H9 (cell line): ENCODE results near the gene SNX5. TPM values are rescaled to one million over a fixed set of nuclear protein-coding genes. Genes with fewer than 3 reads are reported as not detected.

ENCODE experiments used
- DNase-seq: peaks from one replicate; pipeline ENCODE4 v3.0.0-alpha.2; 2017
- H2AFZ ChIP-seq: one replicate; pipeline ENCODE4 v1.6.1; 2013; ENCODE audit warnings: mild to moderate bottlenecking, low read length, control low read depth, moderate library complexity
- H2AK5ac ChIP-seq: 2 replicates; pipeline ENCODE4 v1.6.1; 2013; ENCODE audit warnings: low read length, control low read depth, mixed read lengths; ENCODE audit not compliant: insufficient read length
- H2BK120ac ChIP-seq: one replicate; pipeline ENCODE4 v1.6.1; 2013; ENCODE audit warnings: low read depth, mild to moderate bottlenecking, low read length, control low read depth, inconsistent platforms; ENCODE audit not compliant: poor library complexity, severe bottlenecking
- H2BK12ac ChIP-seq: 2 replicates; pipeline ENCODE4 v1.6.1; 2013; ENCODE audit warnings: low read length, control low read depth, mixed read lengths, low read depth; ENCODE audit not compliant: insufficient read length
- H2BK15ac ChIP-seq: 2 replicates; pipeline ENCODE4 v1.6.1; 2013; ENCODE audit warnings: low read depth, low read length, control low read depth
- H2BK20ac ChIP-seq: one replicate; pipeline ENCODE4 v1.6.1; 2013; ENCODE audit warnings: low read depth, mild to moderate bottlenecking, low read length, control low read depth, inconsistent platforms; ENCODE audit not compliant: poor library complexity, severe bottlenecking
- H2BK5ac ChIP-seq: 2 replicates; pipeline ENCODE4 v1.6.1; 2013; ENCODE audit warnings: low read length, control low read depth, mixed read lengths; ENCODE audit not compliant: insufficient read length
- H3K14ac ChIP-seq: 2 replicates; pipeline ENCODE4 v1.6.1; 2013; ENCODE audit warnings: low read length, control low read depth; ENCODE audit not compliant: insufficient read depth
- H3K18ac ChIP-seq: 2 replicates; pipeline ENCODE4 v1.6.1; 2013; ENCODE audit warnings: low read depth, mild to moderate bottlenecking, mixed read lengths, low read length, control low read depth; ENCODE audit not compliant: insufficient read length
- H3K23ac ChIP-seq: 2 replicates; pipeline ENCODE4 v1.6.1; 2013; ENCODE audit warnings: low read length, control low read depth, mixed read lengths, low read depth; ENCODE audit not compliant: insufficient read length
- H3K23me2 ChIP-seq: 2 replicates; pipeline ENCODE4 v1.6.1; 2013; ENCODE audit warnings: low read depth, mild to moderate bottlenecking, mixed read lengths, low read length, control low read depth; ENCODE audit not compliant: insufficient read length, poor library complexity, severe bottlenecking
- H3K27ac ChIP-seq: 2 replicates; pipeline ENCODE4 v1.5.1; 2013; ENCODE audit warnings: low read length, control low read depth, mixed read lengths, low read depth; ENCODE audit not compliant: insufficient read length
- H3K27me3 ChIP-seq: 2 replicates; pipeline ENCODE4 v1.6.1; 2013; ENCODE audit warnings: low read length, control low read depth, inconsistent platforms; ENCODE audit not compliant: insufficient read depth
- H3K4ac ChIP-seq: 2 replicates; pipeline ENCODE4 v1.6.1; 2013; ENCODE audit warnings: low read depth, mild to moderate bottlenecking, control low read depth, inconsistent platforms, low read length, moderate library complexity
- H3K4me1 ChIP-seq: 2 replicates; pipeline ENCODE4 v1.6.1; 2013; ENCODE audit warnings: low read length, control low read depth, inconsistent platforms; ENCODE audit not compliant: insufficient read depth
- H3K4me2 ChIP-seq: 2 replicates; pipeline ENCODE4 v1.6.1; 2013; ENCODE audit warnings: low read length, control low read depth, mixed read lengths; ENCODE audit not compliant: insufficient read length, insufficient read depth
- H3K56ac ChIP-seq: 2 replicates; pipeline ENCODE4 v1.6.1; 2013; ENCODE audit warnings: low read depth, mild to moderate bottlenecking, mixed read lengths, low read length, control low read depth; ENCODE audit not compliant: insufficient read length
- H3K79me1 ChIP-seq: 2 replicates; pipeline ENCODE4 v1.6.1; 2013; ENCODE audit warnings: low read depth, mild to moderate bottlenecking, moderate library complexity, low read length, control low read depth, inconsistent platforms; ENCODE audit not compliant: insufficient read depth, poor library complexity, severe bottlenecking
- H3K79me2 ChIP-seq: 2 replicates; pipeline ENCODE4 v1.6.1; 2013; ENCODE audit warnings: low read length, control low read depth, inconsistent platforms; ENCODE audit not compliant: insufficient read depth
- H3K9ac ChIP-seq: 2 replicates; pipeline ENCODE4 v1.6.1; 2013; ENCODE audit warnings: low read length, control low read depth, mixed read lengths; ENCODE audit not compliant: insufficient read length; ENCODE audit errors: extremely low read depth
- H3K9me3 ChIP-seq: one replicate; pipeline ENCODE4 v1.6.1; 2013; ENCODE audit warnings: low read depth, low read length, inconsistent platforms; ENCODE audit not compliant: control insufficient read depth
- H3T11ph ChIP-seq: one replicate; pipeline ENCODE4 v1.6.1; 2013; ENCODE audit warnings: mild to moderate bottlenecking, low read length, control low read depth, inconsistent platforms
- H4K20me1 ChIP-seq: one replicate; pipeline ENCODE4 v1.6.1; 2013; ENCODE audit not compliant: control insufficient read depth, insufficient read length, insufficient read depth
- H4K5ac ChIP-seq: 2 replicates; pipeline ENCODE4 v1.6.1; 2013; ENCODE audit warnings: low read depth, mild to moderate bottlenecking, mixed read lengths, low read length, control low read depth; ENCODE audit not compliant: insufficient read length
- H4K8ac ChIP-seq: replicated peaks from 2 replicates; pipeline ENCODE4 v1.6.1; 2013; ENCODE audit warnings: low read length, control low read depth, mixed read lengths, low read depth; ENCODE audit not compliant: insufficient read length
- H4K91ac ChIP-seq: 2 replicates; pipeline ENCODE4 v1.6.1; 2013; ENCODE audit warnings: low read depth, mild to moderate bottlenecking, moderate library complexity, mixed read lengths, low read length, control low read depth; ENCODE audit not compliant: insufficient read length
- H3K27ac Mint-ChIP-seq, 3 experiments: 2 replicates in 2 of 3; 3 replicates in 1 of 3; pipeline ENCODE4 v1.8.0; 2020 to 2021; ENCODE audit warnings: mixed read lengths in 3 of 3, mild to moderate bottlenecking in 1 of 3, moderate library complexity in 1 of 3
- H3K27me3 Mint-ChIP-seq: 2 replicates; pipeline ENCODE4 v1.8.0; 2021; ENCODE audit warnings: low read depth, mild to moderate bottlenecking, moderate library complexity, mixed read lengths
- H3K36me3 Mint-ChIP-seq, 3 experiments: 2 replicates in 2 of 3; 3 replicates in 1 of 3; pipeline ENCODE4 v1.8.0; 2020 to 2021; ENCODE audit warnings: low read depth in 3 of 3, mixed read lengths in 3 of 3; ENCODE audit not compliant: insufficient read depth in 1 of 3
- H3K4me1 Mint-ChIP-seq, 2 experiments: 2 replicates each; pipeline ENCODE4 v1.8.0; 2020; ENCODE audit warnings: mixed read lengths in 2 of 2
- H3K4me3 Mint-ChIP-seq, 2 experiments: 2 replicates in 1 of 2; 3 replicates in 1 of 2; pipeline ENCODE4 v1.8.0; 2020 to 2021; ENCODE audit warnings: mild to moderate bottlenecking in 2 of 2, mixed read lengths in 2 of 2, moderate library complexity in 1 of 2
- H3K9me3 Mint-ChIP-seq, 2 experiments: 2 replicates in 1 of 2; 3 replicates in 1 of 2; pipeline ENCODE4 v1.8.0; 2020; ENCODE audit warnings: mild to moderate bottlenecking in 2 of 2, mixed read lengths in 2 of 2, moderate library complexity in 1 of 2
- WGBS: extraction: QIAGEN DNeasy Blood & Tissue Kit; methylation state at CpG from one replicate; pipeline ENCODE4 v1.1.7; 2013; ENCODE audit warnings: missing lambda C conversion rate, low lambda C conversion rate, mixed read lengths; ENCODE audit not compliant: insufficient read length; ENCODE audit errors: extremely low coverage; 5-methylcytosine and 5-hydroxymethylcytosine counted together
- total RNA-seq: library from RNA; stranded (reverse); gene quantifications from 2 replicates; pipeline ENCODE4 v1.2.1, GENCODE V29; 2021
- TF ChIP-seq, protein P1 (sequence below): fragments of 200-600 bp; sonication (generic); conservative IDR thresholded peaks from 3 replicates; pipeline ENCODE4 v1.8.0; 2021; ENCODE audit warnings: antibody characterized with exemption, mild to moderate bottlenecking

The SNX5 gene
- total RNA-seq, 1 experiment from 2014 or later: 194 TPM

DNA sequence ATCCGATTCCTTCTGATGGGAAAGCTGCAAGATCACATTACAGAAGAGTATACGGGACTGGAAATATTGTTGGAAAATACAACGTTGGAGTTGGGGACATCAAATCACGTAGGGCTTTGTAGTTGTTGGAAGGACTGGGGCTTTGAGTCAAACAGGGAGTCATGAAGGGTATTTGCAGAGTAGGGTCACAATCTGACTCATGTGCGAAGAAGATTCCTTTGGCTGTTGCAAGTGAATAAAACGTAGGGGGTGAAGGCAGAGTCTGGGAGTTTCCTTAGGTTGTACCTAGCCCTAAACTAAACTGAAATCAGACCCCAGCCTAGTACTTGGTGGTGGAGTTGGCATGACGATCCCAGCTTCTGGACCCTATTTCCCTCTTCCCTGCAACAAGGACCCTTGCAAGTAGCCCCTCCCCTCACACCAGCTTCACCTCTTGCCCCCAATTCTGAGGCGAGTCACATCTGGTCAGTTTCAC is 32.3 kb downstream of the SNX5 start:
- Histone ChIP-seq H2BK5ac (no peak overlapping the region), H3K18ac (no peak overlapping the region), H3K4me2 (no peak overlapping the region), H3K79me1 (no peaks in the 10 kb centered on the region), H3K79me2 (no peaks in the 10 kb centered on the region), H3K4ac (no peak overlapping the region), H4K5ac (no peak overlapping the region), H3K4me1 (peaks cover 7% of the 10 kb centered on the region; the same call in 1 of the 2 replicates), H2BK15ac (no peak overlapping the region), H3K56ac (no peak overlapping the region), H3K14ac (no peak overlapping the region), H2AK5ac (no peak overlapping the region), H2BK12ac (no peak overlapping the region), H4K8ac (no peak overlapping the region), H3K23me2 (no peaks in the 10 kb centered on the region), H3K27ac (no peak overlapping the region), H4K91ac (no peak overlapping the region), H2BK20ac (no peak overlapping the region), H3K9me3 (no peaks in the 10 kb centered on the region), H4K20me1 (peaks cover 2% of the 10 kb centered on the region), H3K27me3 (no peaks in the 10 kb centered on the region; the same call in 1 of the 2 replicates), H2AFZ (no peak overlapping the region), H3K9ac (no peak overlapping the region), H2BK120ac (no peak overlapping the region), H3T11ph (no peak overlapping the region), H3K23ac (no peak overlapping the region)
- Mint-ChIP-seq H3K4me3 (no peak overlapping the region), H3K27ac (0 out of 7 replicates have a peak overlapping the region, but pooled peaks of 2 of the 3 experiments have one; percentile 29 to 46), H3K4me1 (peaks cover 59 to 71% of the 10 kb centered on the region in 2 experiments), H3K9me3 (peaks cover 2 to 4% of the 10 kb centered on the region in 2 experiments; a peak in 1 of 5 replicates), H3K36me3 (peaks cover 0 to 11% (median under 1%) of the 10 kb centered on the region in 3 experiments; a peak in 4 of 7 replicates), H3K27me3 (peaks cover 42% of the 10 kb centered on the region)
- no CpG with 5 or more reads among the region's 8 CpGs for WGBS
- no peak for DNase-seq
- TF ChIP-seq, protein P1, sequence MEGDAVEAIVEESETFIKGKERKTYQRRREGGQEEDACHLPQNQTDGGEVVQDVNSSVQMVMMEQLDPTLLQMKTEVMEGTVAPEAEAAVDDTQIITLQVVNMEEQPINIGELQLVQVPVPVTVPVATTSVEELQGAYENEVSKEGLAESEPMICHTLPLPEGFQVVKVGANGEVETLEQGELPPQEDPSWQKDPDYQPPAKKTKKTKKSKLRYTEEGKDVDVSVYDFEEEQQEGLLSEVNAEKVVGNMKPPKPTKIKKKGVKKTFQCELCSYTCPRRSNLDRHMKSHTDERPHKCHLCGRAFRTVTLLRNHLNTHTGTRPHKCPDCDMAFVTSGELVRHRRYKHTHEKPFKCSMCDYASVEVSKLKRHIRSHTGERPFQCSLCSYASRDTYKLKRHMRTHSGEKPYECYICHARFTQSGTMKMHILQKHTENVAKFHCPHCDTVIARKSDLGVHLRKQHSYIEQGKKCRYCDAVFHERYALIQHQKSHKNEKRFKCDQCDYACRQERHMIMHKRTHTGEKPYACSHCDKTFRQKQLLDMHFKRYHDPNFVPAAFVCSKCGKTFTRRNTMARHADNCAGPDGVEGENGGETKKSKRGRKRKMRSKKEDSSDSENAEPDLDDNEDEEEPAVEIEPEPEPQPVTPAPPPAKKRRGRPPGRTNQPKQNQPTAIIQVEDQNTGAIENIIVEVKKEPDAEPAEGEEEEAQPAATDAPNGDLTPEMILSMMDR: no peak
